OCI-LY3 (cell line): ENCODE measurements around the gene LMX1A.

Experiments used
- H2AFZ ChIP-seq: fragments of 200-600, 300-600 bp; shearing (Covaris generic); 2 replicates; pipeline ENCODE4 v1.6.0; 2014; ENCODE audit warnings: antibody characterized with exemption, low read depth, low read length
- H3K27ac ChIP-seq: fragments of 200-600, 300-600 bp; sonication (generic); 2 replicates; pipeline ENCODE4 v1.5.1; 2014; ENCODE audit warnings: mild to moderate bottlenecking, low read length, moderate library complexity, mixed read lengths
- H3K27me3 ChIP-seq: fragments of 200-600, 300-600 bp; sonication (generic); 2 replicates; pipeline ENCODE4 v1.6.1; 2014; ENCODE audit warnings: low read depth, low read length, mixed read lengths
- H3K36me3 ChIP-seq: fragments of 200-600, 300-600 bp; sonication (generic); replicated peaks from 2 replicates; pipeline ENCODE3; 2014; ENCODE audit warnings: low read depth, low read length, mixed read lengths
- H3K4me1 ChIP-seq: fragments of 300-600, 200-600 bp; sonication (generic); 2 replicates; pipeline ENCODE4 v1.6.1; 2014; ENCODE audit warnings: low read length, mixed read lengths
- H3K4me2 ChIP-seq: fragments of 200-600, 300-600 bp; sonication (generic); 2 replicates; pipeline ENCODE4 v1.6.1; 2014; ENCODE audit warnings: low read length, mixed read lengths
- H3K4me3 ChIP-seq: fragments of 300-600, 200-600 bp; sonication (generic); 2 replicates; pipeline ENCODE4 v1.5.1; 2014; ENCODE audit warnings: antibody characterized with exemption, mild to moderate bottlenecking, low read length, moderate library complexity
- H3K79me2 ChIP-seq: fragments of 300-600, 200-600 bp; shearing (Covaris generic); 2 replicates; pipeline ENCODE4 v1.6.1; 2014; ENCODE audit warnings: mild to moderate bottlenecking, low read length, mixed read lengths
- H3K9ac ChIP-seq: fragments of 300-600, 200-600 bp; shearing (Covaris generic); 2 replicates; pipeline ENCODE4 v1.6.0; 2014; ENCODE audit warnings: mild to moderate bottlenecking, low read length, moderate library complexity
- H3K9me3 ChIP-seq: fragments of 200-600, 300-600 bp; shearing (Covaris generic); 2 replicates; pipeline ENCODE4 v1.6.1; 2014; ENCODE audit warnings: low read length, mixed read lengths; ENCODE audit not compliant: insufficient read depth
- H4K20me1 ChIP-seq: fragments of 200-600, 300-600 bp; sonication (generic); 2 replicates; pipeline ENCODE4 v1.6.1; 2016; ENCODE audit warnings: low read length, mixed read lengths; ENCODE audit not compliant: insufficient read depth
- EZH2phosphoT487 ChIP-seq: fragments of 200-600 bp; shearing (Covaris generic); IDR thresholded peaks from 2 replicates; pipeline ENCODE4 v1.6.1; 2018; ENCODE audit warnings: antibody characterized with exemption, mixed run types, low read depth
- TF ChIP-seq, protein P1 (sequence below): fragments of 200-600, 300-600 bp; sonication (generic); IDR thresholded peaks from 2 replicates; pipeline ENCODE4 v1.5.1; 2014; ENCODE audit warnings: antibody characterized with exemption, low read length, low read depth

The LMX1A gene

DNA sequence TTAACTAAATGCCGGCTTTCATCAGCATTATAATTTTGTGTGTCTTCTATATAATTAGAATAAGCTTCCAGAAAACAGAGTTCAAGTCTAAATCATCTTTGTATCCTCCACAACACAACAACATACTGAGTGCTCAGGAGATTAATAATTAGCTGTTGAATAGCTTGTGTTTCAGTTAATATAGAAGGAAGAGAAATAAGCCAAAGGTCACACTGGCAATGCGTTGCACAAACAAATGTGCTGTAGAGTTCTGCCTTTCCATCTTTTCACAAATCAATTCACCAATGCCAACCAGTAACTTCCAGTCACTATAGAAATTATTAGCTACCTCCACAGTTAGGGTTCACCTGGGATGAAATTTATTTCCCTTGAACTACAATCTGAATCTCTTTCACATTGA lies 132.0 kb downstream of the LMX1A start:
- H3K9me3 ChIP-seq, result no peaks in the 10 kb centered on the region

DNA sequence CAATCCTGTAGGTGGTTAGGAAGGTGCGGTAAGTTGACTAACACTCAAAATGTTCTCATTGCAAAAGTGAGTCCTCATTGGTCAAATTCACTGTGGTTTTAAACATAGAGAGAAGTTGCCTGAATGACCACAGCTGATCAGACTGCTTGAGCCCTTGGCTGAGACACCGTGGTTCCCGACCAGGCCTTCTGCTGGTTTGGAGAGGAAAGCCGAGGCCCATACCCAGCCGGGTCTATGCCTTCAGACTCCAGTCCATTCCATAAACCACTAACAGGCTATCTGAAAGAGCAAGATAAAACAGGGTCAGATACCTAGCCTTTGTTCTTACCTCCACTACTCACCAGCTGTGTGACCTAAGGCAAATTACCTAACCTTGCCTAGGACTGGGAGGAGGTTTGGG lies 133.9 kb downstream of the LMX1A start:
- Histone ChIP-seq H3K4me1 (no peaks in the 10 kb centered on the region), H3K27me3 (peaks cover 38% of the 10 kb centered on the region), H3K9ac (no peak overlapping the region), H3K4me3 (no peak overlapping the region), H3K36me3 (no peaks in the 10 kb centered on the region), H2AFZ (no peak overlapping the region), H3K79me2 (no peaks in the 10 kb centered on the region), H4K20me1 (no peaks in the 10 kb centered on the region), H3K4me2 (no peak overlapping the region), H3K9me3 (no peaks in the 10 kb centered on the region), H3K27ac (no peak overlapping the region)
- TF ChIP-seq, protein P1, sequence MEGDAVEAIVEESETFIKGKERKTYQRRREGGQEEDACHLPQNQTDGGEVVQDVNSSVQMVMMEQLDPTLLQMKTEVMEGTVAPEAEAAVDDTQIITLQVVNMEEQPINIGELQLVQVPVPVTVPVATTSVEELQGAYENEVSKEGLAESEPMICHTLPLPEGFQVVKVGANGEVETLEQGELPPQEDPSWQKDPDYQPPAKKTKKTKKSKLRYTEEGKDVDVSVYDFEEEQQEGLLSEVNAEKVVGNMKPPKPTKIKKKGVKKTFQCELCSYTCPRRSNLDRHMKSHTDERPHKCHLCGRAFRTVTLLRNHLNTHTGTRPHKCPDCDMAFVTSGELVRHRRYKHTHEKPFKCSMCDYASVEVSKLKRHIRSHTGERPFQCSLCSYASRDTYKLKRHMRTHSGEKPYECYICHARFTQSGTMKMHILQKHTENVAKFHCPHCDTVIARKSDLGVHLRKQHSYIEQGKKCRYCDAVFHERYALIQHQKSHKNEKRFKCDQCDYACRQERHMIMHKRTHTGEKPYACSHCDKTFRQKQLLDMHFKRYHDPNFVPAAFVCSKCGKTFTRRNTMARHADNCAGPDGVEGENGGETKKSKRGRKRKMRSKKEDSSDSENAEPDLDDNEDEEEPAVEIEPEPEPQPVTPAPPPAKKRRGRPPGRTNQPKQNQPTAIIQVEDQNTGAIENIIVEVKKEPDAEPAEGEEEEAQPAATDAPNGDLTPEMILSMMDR, result no peak

More for the DNA sequence above, 132.0 kb downstream of the LMX1A start:
- Histone ChIP-seq H3K4me3 (no peak overlapping the region), H2AFZ (no peak overlapping the region), H3K27ac (no peak overlapping the region), H3K9ac (no peak overlapping the region), H3K79me2 (no peaks in the 10 kb centered on the region), H3K4me1 (no peaks in the 10 kb centered on the region), H3K27me3 (peaks cover 28% of the 10 kb centered on the region), H3K36me3 (no peaks in the 10 kb centered on the region), H3K4me2 (no peak overlapping the region), H4K20me1 (peaks cover 9% of the 10 kb centered on the region; the same call in 1 of the 2 replicates)
- TF ChIP-seq EZH2phosphoT487, result no peak
- TF ChIP-seq, protein P1, result no peak

DNA sequence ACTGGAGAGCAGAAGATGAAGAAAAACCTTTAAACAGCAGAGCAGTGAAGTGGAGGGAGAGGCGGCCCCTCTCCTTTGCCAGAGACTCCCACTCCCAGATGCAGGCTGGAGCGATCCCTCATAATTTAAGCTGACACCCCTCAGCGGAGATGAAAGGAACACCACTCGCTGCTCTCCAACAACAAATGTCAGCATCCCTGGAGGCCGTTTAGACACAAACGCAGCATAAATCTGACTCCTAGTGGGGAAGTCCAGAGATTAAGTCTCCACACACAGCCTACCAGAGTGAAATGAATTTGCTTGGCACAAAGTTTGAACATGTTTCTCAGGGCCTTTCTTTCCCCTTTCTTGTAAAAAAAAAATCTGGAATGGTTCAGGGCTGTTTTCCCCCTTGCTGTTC lies 137.8 kb downstream of the LMX1A start:
- H3K27ac ChIP-seq, result no peak overlapping the region
- TF ChIP-seq, protein P1, result no peak
- no peak for TF ChIP-seq EZH2phosphoT487
- H4K20me1 ChIP-seq, result no peaks in the 10 kb centered on the region
- no peaks in the 10 kb centered on the region for H3K79me2 ChIP-seq
- H3K36me3 ChIP-seq, result no peaks in the 10 kb centered on the region
- H3K27me3 ChIP-seq, result peaks cover 41% of the 10 kb centered on the region
- no peaks in the 10 kb centered on the region for H3K4me1 ChIP-seq
- H3K9ac ChIP-seq, result no peak overlapping the region
- no peaks in the 10 kb centered on the region for H3K9me3 ChIP-seq
- H2AFZ ChIP-seq, result no peak overlapping the region
- H3K4me2 ChIP-seq, result no peak overlapping the region
- no peak overlapping the region for H3K4me3 ChIP-seq

DNA sequence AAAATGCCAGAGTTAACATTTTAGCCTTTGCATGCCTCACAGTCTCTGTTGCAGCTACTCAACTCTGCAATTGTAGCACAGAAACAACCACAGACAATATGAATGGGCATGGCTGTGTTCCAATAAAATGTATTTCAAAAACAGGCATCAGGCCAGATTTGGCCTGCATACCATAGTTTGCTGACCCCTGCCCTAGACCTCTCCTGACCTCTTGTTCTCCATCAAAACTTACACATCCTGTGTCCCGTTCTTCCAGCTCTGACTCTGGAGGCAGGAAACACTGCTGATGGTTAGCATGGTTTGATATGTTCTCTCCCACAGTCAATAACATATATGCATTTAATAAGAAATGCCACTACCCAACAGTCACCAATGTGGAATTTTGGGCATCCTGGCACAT lies 138.6 kb downstream of the LMX1A start:
- Histone ChIP-seq H3K79me2 (no peaks in the 10 kb centered on the region), H3K36me3 (no peaks in the 10 kb centered on the region), H3K9ac (no peak overlapping the region), H3K4me2 (no peak overlapping the region), H3K27me3 (peaks cover 48% of the 10 kb centered on the region), H3K4me3 (no peak overlapping the region), H4K20me1 (no peaks in the 10 kb centered on the region), H3K27ac (no peak overlapping the region), H2AFZ (no peak overlapping the region), H3K4me1 (no peaks in the 10 kb centered on the region), H3K9me3 (no peaks in the 10 kb centered on the region)
- TF ChIP-seq, protein P1, result no peak
- TF ChIP-seq EZH2phosphoT487, result no peak
